Bone marrow (tissue), 2 donors: ENCODE measurements around the gene DHH.
"Not testable (repeated sequence)": the region's sequence is repeated elsewhere in the genome, so short reads cannot be mapped to it uniquely, and the experiment has no call there.

Experiments used
- DNase-seq, 2 donors: peaks; one replicate each; lab custom pipeline; 2025; lab: John Stamatoyannopoulos, UW

DHH gene

GRCh38 chr12:49070971-49071370, 23.6 kb downstream of the DHH start:
- no peak for DNase-seq

GRCh38 chr12:49069507-49070346, 24.9 kb downstream of the DHH start, which contains the start of gene RHEBL1:
RHEBL1 (minus strand) TSS chr12:49069979; CDS start chr12:49069785, 194 bp downstream.
- peak; percentile 92 to 98 for DNase-seq

GRCh38 chr12:49068879-49069506, 25.6 kb downstream of the DHH start:
- DNase-seq, result no peak

- no peak for DNase-seq
Observed at GRCh38 chr12:49066120-49066519, 28.5 kb downstream of the DHH start.

- DNase-seq, result no peak
Observed at GRCh38 chr12:49064767-49065152, 29.8 kb downstream of the DHH start.

GRCh38 chr12:49061916-49062315, 32.7 kb downstream of the DHH start:
- DNase-seq, result not testable (repeated sequence)

- no peak for DNase-seq
Observed at GRCh38 chr12:49061157-49061650, 33.4 kb downstream of the DHH start.

- peak; percentile 80 to 85 for DNase-seq
Observed at GRCh38 chr12:49060237-49061156, 34.1 kb downstream of the DHH start, which contains the start of gene KMT2D. KMT2D (minus strand) TSS chr12:49060794; CDS start chr12:49055324, 5,470 bp downstream.

GRCh38 chr12:49059299-49060171, 35.1 kb downstream of the DHH start:
- DNase-seq, result peak in 1 of 2 donors; percentile 47

GRCh38 chr12:49059045-49059298, 35.6 kb downstream of the DHH start:
- no peak for DNase-seq

GRCh38 chr12:49058366-49059044, 36.1 kb downstream of the DHH start:
- no peak for DNase-seq

GRCh38 chr12:49057888-49058287, 36.7 kb downstream of the DHH start:
- DNase-seq, result no peak

- peak in 1 of 2 donors; percentile 83 for DNase-seq
Observed at GRCh38 chr12:49055978-49056754, 38.4 kb downstream of the DHH start.

- no peak for DNase-seq
Observed at GRCh38 chr12:49055092-49055491, 39.5 kb downstream of the DHH start.

- DNase-seq, result no peak
Observed at GRCh38 chr12:49054524-49054923, 40.1 kb downstream of the DHH start.

GRCh38 chr12:49054096-49054495, 40.5 kb downstream of the DHH start:
- no peak for DNase-seq

GRCh38 chr12:49052451-49053208, 42.0 kb downstream of the DHH start:
- DNase-seq, result no peak

GRCh38 chr12:49051777-49052438, 42.7 kb downstream of the DHH start:
- DNase-seq, result no peak

GRCh38 chr12:49051373-49051764, 43.2 kb downstream of the DHH start:
- no peak for DNase-seq
